Measurements from ENCODE around the gene RAB27A.
"Not testable (repeated sequence)": the region's sequence is repeated elsewhere in the genome, so short reads cannot be mapped to it uniquely, and the experiment has no call there.

Gene RAB27A

DNA sequence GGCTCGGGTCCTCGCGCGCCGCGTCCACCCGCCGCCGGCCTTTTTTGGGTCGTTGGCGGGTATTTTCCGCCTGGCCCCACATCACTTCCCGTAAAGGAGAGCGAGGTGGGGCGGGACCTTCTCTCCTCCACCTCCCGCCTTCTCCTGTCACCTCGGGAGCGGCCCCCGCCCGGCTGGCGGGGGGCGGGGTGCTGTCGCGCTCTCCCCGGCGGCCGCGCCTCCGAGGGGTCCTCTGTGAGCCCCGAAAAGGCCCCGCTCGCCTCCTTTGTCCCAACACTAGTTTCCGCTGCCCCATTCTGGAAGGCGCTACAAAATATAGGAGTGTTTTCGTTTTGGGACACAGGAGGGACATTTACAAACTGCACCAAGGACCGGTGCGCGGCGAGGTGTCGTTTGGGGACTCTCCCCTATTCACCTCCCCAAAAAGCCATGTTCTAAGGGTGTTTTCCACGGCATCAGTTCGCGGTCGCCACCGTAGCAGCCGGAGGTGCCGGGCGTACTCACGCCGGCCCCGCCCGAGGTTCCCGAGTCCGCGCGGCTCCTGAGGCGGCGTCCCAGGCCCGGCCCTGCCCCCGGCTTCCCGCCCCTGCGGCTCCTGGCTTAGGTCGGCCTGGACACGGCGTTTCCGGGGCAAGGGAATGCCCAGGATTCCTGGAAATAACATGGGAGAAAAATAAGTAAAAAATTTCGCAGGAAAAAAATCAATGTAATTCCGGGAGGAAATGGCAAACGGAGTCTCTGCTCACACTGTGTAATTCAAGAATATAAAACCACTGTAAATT lies at the start of gene RAB27A:
Gene RAB27A, minus strand, starts transcription at position 68 of the 782 bp plus-strand sequence. CDS start 54,879 bp downstream, outside the sequence.
- DNase-seq, result peak; percentile 72

DNA sequence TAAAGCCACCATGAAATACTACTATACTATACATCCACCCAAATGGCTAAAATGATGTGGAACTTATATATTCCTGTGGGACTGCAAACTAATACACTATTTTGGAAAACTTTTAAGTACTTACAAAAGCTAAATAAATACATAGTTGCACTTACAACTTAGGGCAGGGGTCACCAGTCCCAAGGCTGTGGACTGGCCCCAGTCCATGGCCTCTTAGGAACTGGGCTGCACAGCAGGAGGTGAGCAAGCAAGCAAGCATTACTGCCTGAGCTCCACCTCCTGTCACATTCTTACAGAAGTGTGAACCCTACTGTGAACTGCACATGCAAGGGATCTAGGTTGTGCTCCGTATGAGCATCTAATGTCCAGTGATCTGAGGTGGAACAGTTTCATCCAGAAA lies 47.5 kb upstream of the RAB27A start:
- no peak for DNase-seq

DNA sequence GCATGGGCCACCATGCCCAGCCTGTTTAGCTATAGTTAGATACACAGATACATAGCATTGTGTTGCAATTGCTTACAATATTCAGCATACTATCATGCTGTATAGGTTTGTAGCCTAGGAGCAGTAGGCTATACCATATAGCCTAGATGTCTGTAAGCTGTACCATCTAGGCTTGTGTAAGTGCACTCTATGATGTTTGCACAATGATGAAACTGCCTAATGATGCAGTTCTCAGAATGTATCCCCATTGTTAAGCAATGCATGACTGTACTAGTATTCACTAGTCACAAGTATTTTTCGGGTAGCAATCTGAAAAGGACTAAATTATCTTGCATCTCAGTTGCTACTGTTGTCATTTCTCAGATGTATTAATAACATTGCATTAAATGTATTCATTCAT lies 45.4 kb upstream of the RAB27A start:
- DNase-seq, result no peak

DNA sequence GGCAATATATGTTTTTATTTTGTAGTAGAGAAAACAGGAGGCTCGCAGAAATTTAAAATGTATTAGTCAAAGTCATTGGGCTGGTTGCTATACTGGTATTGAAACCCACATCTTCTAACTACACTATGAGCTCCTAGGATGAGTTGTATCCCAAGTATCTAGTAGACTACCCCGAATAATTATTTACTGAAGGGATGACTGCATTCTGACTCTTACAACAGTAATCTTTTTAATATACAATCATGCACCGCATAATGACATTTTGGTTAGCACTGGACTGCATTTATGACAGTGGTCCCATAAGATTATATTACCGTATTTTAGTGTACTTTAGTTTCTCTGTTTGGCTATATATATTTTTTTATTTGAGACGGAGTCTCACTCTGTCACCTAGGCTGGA lies 44.8 kb upstream of the RAB27A start:
- no peak for DNase-seq

DNA sequence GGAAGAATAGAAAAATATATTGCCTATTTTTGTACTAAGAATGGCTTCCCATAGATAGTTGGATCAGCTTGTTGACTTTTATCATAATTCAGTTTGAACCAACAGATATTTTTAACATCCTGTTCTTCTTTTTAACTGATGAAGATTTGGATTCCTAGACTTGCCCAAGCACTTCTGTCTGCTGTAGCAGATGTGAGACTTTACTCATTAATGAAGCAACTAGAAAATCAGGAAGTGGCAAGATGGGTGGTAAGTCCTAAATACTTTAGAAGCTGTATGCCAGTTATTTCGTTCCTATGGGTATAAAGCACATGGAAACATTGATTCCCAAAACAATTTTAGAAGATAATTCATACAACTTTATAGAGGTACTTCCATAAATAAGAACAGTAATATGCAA lies 37.8 kb upstream of the RAB27A start:
- no peak for DNase-seq

DNA sequence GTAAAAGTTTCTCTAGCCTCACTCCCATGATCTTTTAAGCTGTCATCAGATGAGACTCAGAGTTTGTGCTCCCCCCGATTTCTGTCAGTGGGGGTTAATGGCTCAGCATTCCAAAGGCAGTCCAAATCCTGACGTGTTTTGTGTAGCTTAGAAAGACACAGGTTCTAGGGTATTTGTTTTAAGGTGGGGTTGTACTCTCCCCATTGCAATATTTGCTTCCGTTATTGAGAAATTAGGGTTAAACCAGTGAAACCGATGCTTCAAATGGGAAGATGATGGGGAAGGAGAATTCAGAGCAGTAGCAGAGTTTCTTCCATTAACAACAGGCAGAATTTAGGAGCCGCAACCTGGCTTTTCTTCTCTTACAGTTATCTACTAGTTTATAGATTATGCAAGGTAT lies 32.9 kb upstream of the RAB27A start:
- no peak for DNase-seq

DNA sequence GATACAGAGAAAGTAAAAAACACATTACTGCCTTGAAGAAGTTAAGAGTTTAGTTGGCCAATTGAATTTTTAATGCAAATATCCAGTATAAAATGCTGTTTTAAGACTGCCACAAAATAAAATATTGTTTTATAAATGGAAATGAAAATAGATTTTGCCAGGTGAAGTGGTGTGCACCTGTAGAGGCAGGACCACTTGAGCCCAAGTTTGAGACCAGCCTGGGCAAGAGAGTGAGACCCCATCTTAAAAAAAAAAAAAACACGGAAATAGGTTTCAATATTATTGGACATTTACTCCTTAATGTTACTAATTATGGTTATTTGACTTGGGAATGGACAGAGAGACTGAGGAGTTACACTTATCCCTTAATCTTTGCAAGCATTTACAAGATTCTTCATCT lies 31.4 kb upstream of the RAB27A start:
- DNase-seq, result no peak

DNA sequence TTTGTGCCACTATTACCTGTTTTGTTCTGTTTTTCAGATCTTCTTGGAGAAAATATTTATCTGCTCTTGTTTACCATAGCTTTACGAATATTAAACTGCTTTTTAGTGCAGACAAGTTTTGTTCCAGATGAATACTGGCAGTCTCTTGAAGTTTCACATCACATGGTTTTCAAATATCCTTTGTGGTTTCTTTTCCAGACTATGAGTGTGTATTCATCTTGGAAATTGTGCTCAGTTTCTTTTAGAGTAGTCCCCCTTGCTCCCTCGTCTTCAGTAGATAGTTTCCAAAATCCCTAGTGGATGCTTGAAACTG lies 30.6 kb upstream of the RAB27A start:
- DNase-seq, result no peak

DNA sequence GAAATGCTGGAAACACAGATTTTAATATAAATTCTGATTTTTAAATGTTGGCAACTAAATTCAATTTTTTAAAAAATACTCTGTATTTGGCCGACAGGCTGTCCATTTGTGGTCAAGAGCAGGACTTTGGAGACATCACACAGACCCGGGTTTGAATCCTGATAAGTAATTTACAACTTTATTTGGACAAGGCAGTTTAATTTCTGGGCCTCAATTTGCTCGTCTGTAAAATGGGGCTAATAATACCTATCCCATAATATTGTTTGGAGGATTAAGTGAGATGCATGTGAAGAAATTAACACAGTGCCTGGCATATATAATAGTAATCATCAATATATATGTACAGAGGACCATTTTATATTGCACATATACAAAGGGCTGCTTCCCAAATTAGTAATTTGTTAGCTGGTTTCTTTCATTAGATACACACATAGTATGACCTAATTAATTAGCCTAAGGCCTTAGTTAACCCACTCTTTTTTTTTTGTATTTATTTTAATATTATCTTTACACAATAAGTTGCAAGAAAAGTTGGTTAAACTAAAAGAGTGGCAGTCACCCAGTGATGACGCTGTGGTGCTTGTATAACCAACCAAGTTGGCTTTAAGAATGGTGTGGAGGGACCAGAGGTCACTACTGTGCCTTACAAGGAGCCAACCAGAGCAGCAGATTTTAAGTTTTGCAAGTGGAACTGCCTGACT lies 30.1 kb upstream of the RAB27A start:
- DNase-seq, result no peak

DNA sequence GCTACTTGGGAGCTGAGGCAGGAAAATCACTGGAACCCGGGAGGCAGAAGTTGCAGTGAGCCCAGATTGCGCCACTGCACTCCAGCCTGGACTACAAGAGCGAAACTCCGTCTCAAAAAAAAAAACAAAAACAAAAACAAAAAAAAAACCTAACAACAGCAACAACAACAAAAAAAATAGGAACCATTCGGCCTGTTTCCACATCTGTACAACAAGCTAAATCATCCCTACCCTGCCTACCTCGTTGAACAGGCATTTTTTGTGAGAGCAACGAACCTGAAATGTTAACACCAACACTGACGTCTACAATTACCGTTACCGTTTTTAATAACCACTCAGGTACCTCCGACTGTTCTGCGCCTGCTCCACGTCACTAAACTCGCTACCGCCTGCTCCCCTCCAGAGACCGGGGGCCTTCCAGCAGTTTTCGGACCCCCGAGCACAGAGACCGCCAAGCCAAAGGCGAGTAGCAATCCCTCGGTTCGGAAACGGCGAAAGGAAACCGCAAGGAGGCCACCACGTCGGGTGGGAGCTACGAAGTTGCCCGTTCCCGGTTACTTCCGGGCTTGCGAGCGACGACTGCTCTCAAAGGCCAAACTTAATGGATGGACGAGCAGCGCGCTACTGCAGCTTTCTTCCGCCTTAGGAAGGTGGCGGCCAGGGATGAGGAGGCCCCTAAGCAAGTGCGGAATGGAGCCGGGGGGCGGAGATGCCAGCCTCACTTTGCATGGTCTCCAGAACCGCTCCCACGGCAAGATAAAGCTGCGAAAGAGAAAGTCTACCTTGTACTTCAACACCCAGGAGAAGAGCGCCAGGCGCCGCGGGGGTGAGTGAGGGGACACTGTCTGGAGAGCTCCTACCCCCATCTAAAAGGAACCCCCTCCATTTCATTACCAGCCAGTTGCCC lies 29.2 kb upstream of the RAB27A start, which contains the start of the genes PIGB and PIGBOS1:
Gene PIGB, plus strand, starts transcription at position 635 of the 907 bp plus-strand sequence. Its CDS starts 29 bp downstream, at position 664.
Gene PIGBOS1, minus strand, starts transcription at position 536 of the 907 bp plus-strand sequence. CDS start 1,331 bp downstream, outside the sequence.
- DNase-seq, result peak; percentile 59

DNA sequence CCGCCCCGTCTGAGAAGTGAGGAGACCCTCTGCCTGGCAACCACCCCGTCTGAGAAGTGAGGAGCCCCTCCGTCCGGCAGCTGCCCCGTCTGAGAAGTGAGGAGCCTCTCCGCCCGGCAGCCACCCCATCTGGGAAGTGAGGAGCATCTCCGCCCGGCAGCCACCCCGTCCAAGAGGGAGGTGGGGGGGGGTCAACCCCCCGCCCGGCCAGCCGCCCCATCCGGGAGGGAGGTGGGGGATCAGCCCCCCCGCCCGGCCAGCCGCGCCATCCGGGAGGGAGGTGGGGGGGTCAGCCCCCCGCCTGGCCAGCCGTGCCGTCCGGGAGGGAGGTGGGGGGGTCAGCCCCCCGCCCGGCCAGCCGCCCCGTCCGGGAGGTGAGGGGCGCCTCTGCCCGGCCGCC lies 13.2 kb upstream of the RAB27A start:
- not testable (repeated sequence) for DNase-seq

DNA sequence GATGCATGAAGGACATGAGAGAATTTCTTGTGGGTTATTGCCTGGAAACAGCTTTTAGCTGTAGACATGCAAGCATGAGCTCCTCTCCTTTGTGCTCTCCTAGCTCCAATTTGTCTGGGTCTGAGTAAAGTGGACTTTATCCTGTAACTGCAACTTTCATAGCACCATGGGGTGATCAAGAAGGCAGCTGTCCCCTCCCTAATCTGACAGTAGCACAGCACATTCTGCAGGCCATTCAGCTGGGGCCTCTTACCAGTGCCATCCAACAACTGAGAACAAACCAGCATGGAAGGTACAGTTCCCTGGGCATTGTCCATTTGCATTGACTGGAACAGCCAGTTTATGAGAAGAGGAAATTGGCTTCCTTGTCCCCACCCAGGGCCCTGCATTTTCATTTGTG lies 7.7 kb upstream of the RAB27A start:
- DNase-seq, result no peak

DNA sequence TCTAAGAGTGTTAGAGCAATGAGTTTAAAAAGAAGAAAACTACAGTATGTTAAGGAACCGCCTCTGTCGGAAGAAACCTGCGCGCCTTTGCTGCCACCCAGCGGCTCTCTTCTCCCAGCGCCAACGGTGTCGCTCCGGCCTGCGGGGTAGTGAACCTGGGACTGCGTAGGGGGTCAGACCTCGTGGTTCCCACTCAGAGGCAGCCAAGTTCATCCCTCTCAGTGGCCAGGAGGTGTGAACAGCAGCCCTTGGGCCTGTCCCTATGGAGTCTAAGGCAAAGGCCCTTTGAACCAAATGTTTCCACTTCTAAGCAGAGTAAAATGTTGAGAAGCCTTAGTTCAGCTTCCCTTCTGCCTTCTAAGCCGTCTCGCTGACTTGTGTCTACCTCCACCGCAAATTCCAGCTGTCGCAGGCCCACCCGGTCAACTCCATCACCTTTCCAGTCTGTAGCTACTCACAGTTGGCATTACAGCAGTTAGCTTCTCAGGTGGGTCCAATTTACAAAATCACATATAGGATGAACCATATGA lies 980 bp upstream of the RAB27A start:
- DNase-seq, result peak; percentile 78

DNA sequence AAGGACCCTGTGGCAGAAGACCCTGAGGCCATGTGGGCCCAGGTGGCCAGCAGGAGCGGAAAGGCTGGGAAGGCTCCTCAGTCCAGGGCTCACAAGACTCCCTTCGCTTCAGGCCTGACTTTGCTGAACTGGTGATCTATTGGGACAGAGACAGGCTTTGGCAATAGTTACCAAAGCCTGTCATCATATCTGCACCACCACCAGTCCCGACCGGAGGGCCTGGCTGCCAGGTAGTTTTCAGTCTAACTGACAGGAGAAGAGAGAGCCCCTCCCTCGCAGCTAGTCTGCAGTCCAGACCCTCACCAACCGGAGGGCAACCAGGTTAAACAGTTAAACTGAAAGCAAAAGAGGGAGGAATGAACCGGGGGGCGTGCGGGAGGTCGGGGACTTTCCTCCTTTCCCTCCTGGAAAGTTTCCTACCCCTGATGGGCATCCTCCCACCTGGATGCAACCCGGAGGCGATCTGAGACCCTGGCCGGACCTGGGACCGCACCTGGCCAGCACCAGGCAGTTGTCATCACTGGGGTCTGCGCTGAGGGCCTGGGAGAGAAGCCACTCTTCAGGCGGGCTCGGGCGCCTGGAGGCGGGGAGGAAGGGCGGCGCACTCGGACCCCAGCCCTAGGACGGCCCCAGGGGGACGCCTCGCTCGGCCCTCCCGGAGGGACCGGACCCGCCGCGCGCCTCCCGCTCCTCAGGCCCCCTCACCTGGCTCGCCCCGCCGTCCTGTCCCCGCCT lies 435 bp downstream of the RAB27A start:
- DNase-seq, result peak; percentile 6

DNA sequence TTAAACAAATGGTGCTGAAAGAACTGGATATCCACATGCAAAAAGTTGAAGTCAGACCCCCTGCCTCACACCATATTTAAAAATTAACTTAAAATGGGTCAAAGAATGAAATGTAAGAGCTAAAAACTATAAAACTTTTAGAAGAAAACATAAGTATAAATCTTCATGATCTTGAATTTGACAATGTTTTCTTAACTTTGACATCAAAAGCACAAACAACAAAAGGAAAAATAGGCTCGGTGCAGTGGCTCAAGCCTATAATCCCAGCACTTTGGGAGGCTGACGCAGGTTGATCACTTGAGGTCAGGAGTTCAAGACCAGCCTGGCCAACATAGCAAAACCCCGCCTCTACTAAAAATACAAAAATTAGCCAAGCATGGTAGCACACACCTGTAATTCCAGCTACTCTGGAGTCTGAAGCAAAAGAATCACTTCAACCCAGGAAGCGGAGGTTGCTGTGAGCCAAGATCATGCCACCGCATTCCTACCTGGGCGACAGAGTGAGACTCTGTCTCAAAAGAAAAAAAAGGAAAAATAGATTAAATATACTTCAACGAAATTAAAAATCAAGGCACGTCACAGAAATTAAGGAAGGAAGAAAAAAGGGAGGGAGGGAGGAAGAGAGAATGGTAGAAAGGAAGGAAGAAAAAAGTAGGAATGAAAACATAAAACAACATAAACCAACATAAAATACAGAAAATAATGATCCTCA lies 1.5 kb downstream of the RAB27A start:
- no peak for DNase-seq

DNA sequence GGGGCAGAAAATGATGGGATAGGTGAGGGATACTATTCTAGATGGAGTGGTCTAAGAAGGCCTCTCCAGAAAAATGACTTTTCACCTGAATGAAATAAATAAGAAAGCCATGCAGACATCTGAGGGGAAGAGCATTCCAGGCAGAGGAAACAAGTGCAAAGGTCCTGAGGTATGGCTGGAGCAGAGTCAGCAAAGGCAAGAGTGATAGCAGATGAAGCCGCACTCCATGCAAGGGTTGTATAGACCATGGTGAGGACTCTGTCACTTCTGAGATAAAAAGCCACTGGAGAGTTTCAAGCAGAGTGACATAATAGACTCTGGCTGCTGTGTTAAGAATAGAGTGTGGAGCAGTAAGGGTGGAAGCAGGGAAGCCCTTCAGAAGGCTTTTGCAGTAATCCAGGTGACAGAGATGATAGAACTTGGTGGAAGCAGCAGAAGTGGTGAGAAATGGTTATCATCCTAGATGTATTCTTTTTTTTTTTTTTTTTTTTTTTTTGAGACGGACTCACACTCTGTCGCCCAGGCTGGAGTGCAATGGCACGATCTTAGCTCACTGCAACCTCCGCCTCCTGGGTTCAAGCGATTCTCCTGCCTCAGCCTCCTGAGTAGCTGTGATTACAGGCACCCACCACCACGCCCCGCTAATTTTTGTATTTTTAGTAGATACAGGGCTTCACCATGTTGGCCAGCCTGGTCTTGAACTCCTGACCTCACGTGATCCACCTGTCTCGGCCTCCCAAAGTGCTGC lies 3.0 kb downstream of the RAB27A start:
- DNase-seq, result not testable (repeated sequence)

DNA sequence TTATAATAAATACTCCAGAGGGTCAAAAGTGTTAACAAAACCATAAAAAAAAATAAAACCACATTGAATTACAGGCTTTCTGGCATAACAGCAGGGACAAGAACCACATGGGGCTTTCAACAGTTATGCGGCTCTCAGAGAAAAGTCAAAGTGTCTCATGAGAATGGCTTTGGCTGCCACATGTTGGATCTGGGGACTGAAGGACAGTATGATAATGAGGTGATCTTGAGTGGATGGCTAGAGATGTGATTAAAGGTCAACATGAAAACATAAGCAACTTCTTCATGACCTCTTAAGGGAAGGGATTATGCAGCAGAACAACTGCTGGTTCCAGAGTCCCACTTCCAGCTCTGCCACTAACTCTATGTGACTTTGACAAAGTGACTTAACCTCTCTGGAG lies 5.2 kb downstream of the RAB27A start:
- no peak for DNase-seq

DNA sequence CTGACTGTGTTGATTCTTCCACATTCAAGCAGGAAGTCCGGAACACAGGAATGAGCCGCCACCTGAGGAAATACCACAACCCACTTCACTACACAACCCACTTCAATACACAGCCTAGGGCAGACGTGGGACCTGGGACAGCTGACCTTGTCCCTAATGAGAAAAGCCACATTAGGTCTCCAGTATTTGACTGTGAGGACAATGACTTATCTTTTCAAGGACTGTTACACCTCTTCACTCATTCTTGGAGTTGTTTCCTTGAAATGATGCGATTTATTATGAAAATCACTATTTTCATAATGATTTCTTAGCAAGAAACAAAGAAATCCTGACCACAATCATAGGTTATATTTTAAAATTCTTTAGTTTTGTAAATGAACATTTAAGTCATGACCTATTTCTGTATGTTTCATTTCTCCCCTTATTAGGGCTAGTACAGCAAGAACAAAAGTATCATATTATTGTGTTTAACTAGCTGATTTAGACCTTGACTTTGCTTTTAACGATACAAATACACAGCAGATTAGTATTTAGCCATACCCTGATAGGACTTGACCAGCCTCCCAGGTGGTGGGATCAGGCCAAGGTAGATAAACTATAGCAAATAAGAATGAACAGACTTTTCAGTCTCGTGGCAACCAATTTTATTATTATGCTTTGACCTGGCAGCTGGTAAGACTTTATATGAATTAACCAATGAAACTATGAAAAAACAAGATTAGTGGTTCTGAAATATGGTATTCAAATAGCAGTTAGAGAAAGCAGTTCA lies 6.0 kb downstream of the RAB27A start:
- DNase-seq, result no peak

DNA sequence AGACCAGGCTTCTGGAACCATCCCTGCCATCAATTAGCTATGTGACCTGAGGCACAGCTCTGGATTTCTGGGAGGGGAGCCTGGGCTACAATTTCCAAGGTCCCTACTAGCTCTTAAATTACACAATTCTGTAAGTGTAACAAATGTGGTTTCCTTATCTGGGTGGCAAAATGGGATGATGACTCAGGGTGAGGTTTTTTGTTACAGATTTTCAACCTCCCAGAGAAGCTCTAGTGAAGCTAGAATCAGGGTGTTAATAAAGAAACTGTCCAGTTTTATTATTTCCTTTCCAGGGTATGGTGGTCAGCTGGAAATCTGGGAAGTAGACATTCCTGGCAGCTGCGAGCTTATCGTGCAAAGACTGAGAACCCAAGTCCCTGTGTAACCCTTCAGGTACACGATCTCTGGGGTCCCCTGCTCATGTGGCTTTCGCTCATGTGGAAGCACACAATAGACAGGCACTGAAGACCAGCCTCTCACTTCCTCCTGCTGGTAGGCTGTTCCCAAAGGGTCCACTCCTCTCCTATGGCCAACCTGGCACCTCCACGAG lies 7.3 kb downstream of the RAB27A start:
- DNase-seq, result no peak
